ENCODE measurements around the gene FAM9B.
"Not testable (repeated sequence)": the region's sequence is repeated elsewhere in the genome, so short reads cannot be mapped to it uniquely, and the experiment has no call there.

FAM9B gene

DNA sequence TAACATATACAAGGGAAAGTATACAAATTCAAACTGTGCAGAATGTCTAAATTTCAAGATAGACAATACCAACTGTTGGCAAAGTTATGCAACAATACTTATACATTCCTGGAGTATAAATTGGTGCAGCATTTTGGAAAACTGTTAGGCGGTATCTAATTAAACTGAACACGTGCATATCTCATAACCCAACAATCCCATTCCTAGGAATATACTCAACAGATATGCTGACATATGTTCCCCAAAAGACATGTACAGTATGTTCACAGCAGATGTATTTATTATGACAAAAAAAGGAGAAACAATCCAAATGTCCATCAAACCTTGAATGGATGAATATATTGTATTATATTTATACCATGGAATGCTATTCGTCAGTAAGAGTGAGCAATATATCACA, 16.4 kb upstream of the FAM9B start:
- H3K36me3 ChIP-seq (ENCODE audit: control insufficient read depth, insufficient read depth, low read length) = no peaks in the 10 kb centered on the region
- H3K4me1 ChIP-seq (ENCODE audit: control insufficient read depth, insufficient read depth, low read length, poor library complexity, severe bottlenecking) = no peaks in the 10 kb centered on the region
- no peak for DNase-seq
- H3K27ac ChIP-seq (ENCODE audit: insufficient read depth, low read length, poor library complexity, severe bottlenecking) = no peak overlapping the region
- no peak overlapping the region for H3K4me3 ChIP-seq (ENCODE audit: insufficient read depth, low read depth, low read length, poor library complexity, severe bottlenecking)
- no peaks in the 10 kb centered on the region for H3K9me3 ChIP-seq (ENCODE audit: control insufficient read depth, low read length)
- H3K27me3 ChIP-seq (replicated peaks; ENCODE audit: control insufficient read depth, insufficient read depth, low read length, poor library complexity, severe bottlenecking) = no peaks in the 10 kb centered on the region

DNA sequence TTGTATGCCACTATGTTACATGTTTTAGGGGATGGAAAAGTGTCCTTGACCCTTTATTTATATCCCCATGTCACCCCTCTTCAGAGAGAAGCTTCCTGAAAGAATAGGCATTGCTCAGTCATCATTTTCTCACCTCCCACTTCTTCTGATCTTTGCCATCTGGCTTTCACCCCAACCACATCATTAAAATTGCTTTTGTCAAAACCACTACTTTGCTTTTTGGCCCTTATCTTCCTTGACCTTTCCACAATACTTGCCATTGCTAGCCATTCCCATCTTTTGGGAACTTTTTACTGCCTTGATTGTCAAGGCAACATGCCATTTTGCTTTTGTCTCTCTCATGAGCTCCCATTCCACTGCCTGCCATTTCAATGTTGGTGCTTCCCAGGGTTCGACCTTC, 14.9 kb upstream of the FAM9B start:
- Histone ChIP-seq H3K4me3 (ENCODE audit: insufficient read depth, low read depth, low read length, poor library complexity, severe bottlenecking) (no peak overlapping the region), H3K4me1 (ENCODE audit: control insufficient read depth, insufficient read depth, low read length, poor library complexity, severe bottlenecking) (no peaks in the 10 kb centered on the region), H3K27me3 (replicated peaks; ENCODE audit: control insufficient read depth, insufficient read depth, low read length, poor library complexity, severe bottlenecking) (no peaks in the 10 kb centered on the region), H3K36me3 (ENCODE audit: control insufficient read depth, insufficient read depth, low read length) (no peaks in the 10 kb centered on the region), H3K27ac (ENCODE audit: insufficient read depth, low read length, poor library complexity, severe bottlenecking) (no peak overlapping the region), H3K9me3 (ENCODE audit: control insufficient read depth, low read length) (no peaks in the 10 kb centered on the region)
- no peak for DNase-seq

DNA sequence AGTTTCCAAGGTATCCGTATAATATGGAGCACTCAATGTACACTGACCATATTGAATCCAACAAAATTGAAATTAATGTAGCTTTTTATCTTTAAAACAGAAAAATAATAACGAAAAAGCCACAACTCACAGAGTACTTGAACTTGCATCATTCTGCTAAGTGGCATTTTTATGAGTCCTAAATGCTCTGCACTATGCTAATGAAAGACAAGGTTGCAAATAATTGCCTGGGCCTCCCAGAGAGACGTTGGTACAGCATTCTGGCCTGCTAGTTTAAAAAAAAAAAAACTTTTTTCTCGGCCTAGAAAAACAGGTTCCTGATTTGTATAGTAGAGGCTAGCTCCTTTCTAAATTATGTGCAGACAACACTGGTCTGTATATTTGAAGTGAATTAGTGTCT, 4.3 kb upstream of the FAM9B start:
- Histone ChIP-seq H3K27ac (ENCODE audit: insufficient read depth, low read length, poor library complexity, severe bottlenecking) (no peak overlapping the region), H3K9me3 (ENCODE audit: control insufficient read depth, low read length) (no peaks in the 10 kb centered on the region), H3K27me3 (replicated peaks; ENCODE audit: control insufficient read depth, insufficient read depth, low read length, poor library complexity, severe bottlenecking) (no peaks in the 10 kb centered on the region), H3K36me3 (ENCODE audit: control insufficient read depth, insufficient read depth, low read length) (no peaks in the 10 kb centered on the region), H3K4me3 (ENCODE audit: insufficient read depth, low read depth, low read length, poor library complexity, severe bottlenecking) (no peak overlapping the region), H3K4me1 (ENCODE audit: control insufficient read depth, insufficient read depth, low read length, poor library complexity, severe bottlenecking) (no peaks in the 10 kb centered on the region)
- DNase-seq = no peak

DNA sequence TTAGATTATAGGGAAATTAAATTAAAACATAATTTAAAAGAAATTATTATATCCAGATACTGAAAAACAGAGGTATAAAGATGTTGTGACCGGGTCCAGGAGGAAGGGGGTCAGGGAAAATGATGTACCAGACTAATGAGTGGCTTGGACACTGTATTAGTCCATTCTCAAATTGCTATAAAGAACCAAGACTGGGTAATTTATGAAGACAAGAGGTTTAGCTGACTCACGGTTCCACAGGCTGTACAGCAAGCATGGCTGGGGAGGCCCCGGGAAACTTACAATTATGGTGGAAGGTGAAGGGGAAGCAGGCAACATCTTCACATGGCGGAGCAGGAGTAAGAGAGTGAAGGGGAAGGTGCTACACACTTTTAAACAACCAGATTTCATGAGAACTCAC, 3.4 kb upstream of the FAM9B start:
- H3K4me1 ChIP-seq (ENCODE audit: control insufficient read depth, insufficient read depth, low read length, poor library complexity, severe bottlenecking) = no peaks in the 10 kb centered on the region
- no peak overlapping the region for H3K27ac ChIP-seq (ENCODE audit: insufficient read depth, low read length, poor library complexity, severe bottlenecking)
- no peaks in the 10 kb centered on the region for H3K9me3 ChIP-seq (ENCODE audit: control insufficient read depth, low read length)
- no peaks in the 10 kb centered on the region for H3K27me3 ChIP-seq (replicated peaks; ENCODE audit: control insufficient read depth, insufficient read depth, low read length, poor library complexity, severe bottlenecking)
- no peaks in the 10 kb centered on the region for H3K36me3 ChIP-seq (ENCODE audit: control insufficient read depth, insufficient read depth, low read length)
- DNase-seq = no peak
- no peak overlapping the region for H3K4me3 ChIP-seq (ENCODE audit: insufficient read depth, low read depth, low read length, poor library complexity, severe bottlenecking)

DNA sequence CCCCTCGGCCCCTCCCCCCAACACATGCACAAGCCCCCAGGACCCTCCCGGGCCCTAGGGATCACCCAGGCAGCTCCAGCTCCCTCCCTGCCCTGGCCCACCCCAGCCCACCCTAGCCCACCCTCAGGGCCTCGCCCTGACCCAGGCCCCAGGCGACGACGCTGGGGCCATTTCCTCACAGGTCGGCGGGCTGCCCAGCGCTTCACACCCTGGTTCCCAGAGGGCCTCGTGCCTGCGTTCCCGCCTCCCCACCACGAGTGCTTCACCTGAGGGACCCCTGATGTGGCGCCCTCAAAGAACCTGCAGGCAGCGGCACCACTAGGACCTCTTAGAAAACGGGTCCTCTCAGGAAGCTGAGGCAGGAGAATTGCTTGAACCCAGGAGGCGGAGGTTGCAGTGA, 341 bp downstream of the FAM9B start:
- H3K4me1 ChIP-seq (ENCODE audit: control insufficient read depth, insufficient read depth, low read length, poor library complexity, severe bottlenecking) = no peaks in the 10 kb centered on the region
- no peaks in the 10 kb centered on the region for H3K9me3 ChIP-seq (ENCODE audit: control insufficient read depth, low read length)
- no peak for DNase-seq
- H3K36me3 ChIP-seq (ENCODE audit: control insufficient read depth, insufficient read depth, low read length) = no peaks in the 10 kb centered on the region
- H3K27ac ChIP-seq (ENCODE audit: insufficient read depth, low read length, poor library complexity, severe bottlenecking) = no peak overlapping the region
- H3K27me3 ChIP-seq (replicated peaks; ENCODE audit: control insufficient read depth, insufficient read depth, low read length, poor library complexity, severe bottlenecking) = no peaks in the 10 kb centered on the region
- H3K4me3 ChIP-seq (ENCODE audit: insufficient read depth, low read depth, low read length, poor library complexity, severe bottlenecking) = no peak overlapping the region

DNA sequence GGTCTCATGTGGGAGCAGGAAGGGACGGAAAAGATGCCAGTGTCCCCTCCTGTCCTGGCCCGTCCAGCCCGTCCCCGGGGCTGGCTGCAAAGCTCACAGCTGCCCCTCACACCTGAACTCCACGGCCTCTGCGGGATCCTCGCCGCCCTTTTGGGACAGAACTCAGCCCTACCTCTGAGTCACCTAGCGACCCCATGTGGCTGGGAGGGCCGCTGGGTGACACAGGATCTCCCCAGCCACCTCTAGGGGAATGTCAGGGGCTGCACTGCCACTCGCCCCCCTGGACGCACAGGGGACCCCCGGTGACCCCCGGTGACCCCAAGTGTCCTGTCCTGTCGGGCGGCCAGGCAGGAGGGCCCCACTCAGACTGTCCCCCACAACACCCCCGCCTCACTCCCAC, 748 bp downstream of the FAM9B start:
- no peaks in the 10 kb centered on the region for H3K9me3 ChIP-seq (ENCODE audit: control insufficient read depth, low read length)
- H3K36me3 ChIP-seq (ENCODE audit: control insufficient read depth, insufficient read depth, low read length) = no peaks in the 10 kb centered on the region
- H3K4me1 ChIP-seq (ENCODE audit: control insufficient read depth, insufficient read depth, low read length, poor library complexity, severe bottlenecking) = no peaks in the 10 kb centered on the region
- H3K4me3 ChIP-seq (ENCODE audit: insufficient read depth, low read depth, low read length, poor library complexity, severe bottlenecking) = no peak overlapping the region
- no peaks in the 10 kb centered on the region for H3K27me3 ChIP-seq (replicated peaks; ENCODE audit: control insufficient read depth, insufficient read depth, low read length, poor library complexity, severe bottlenecking)
- no peak overlapping the region for H3K27ac ChIP-seq (ENCODE audit: insufficient read depth, low read length, poor library complexity, severe bottlenecking)
- DNase-seq = no peak

DNA sequence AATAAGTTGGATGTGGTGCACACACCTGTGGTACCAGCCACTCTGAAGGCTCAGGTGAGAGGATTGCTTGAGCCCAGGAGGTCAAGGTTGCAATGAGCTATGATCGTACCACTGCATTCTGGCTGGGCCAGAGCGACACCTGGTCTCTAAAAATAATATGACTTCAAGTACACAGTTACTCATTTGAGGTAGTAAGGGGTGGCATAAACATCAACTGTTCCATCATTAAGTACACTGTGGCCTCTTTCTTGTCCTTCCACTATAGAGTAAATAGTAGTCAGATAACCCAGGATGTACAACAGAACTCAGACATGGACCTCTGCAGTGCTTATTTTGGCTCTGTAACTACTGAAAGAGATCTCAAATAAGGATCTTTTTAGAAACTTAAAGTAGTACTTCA, 10.6 kb downstream of the FAM9B start:
- DNase-seq = no peak
- H3K36me3 ChIP-seq (ENCODE audit: control insufficient read depth, insufficient read depth, low read length) = no peaks in the 10 kb centered on the region
- no peaks in the 10 kb centered on the region for H3K4me1 ChIP-seq (ENCODE audit: control insufficient read depth, insufficient read depth, low read length, poor library complexity, severe bottlenecking)
- H3K27me3 ChIP-seq (replicated peaks; ENCODE audit: control insufficient read depth, insufficient read depth, low read length, poor library complexity, severe bottlenecking) = no peaks in the 10 kb centered on the region
- H3K9me3 ChIP-seq (ENCODE audit: control insufficient read depth, low read length) = no peaks in the 10 kb centered on the region
- no peak overlapping the region for H3K4me3 ChIP-seq (ENCODE audit: insufficient read depth, low read depth, low read length, poor library complexity, severe bottlenecking)
- no peak overlapping the region for H3K27ac ChIP-seq (ENCODE audit: insufficient read depth, low read length, poor library complexity, severe bottlenecking)

DNA sequence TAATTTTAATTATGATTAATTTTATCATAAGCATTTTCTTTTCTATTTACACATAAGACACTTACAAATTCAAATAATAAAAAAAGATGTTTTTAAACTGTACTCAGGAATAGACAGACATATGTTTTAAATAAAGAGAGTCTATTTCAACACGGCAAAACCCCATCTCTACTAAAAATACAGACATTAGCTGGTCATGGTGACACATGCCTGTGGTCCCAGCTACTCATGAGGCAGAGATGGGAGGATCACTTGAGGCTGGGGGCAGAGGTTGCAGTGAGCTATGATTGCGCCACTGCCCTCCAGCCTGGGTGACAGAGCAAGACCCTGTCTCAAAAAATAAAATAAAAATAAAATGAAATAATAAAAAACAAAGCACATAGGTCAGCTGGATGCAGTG, 14.8 kb downstream of the FAM9B start:
- no peaks in the 10 kb centered on the region for H3K4me1 ChIP-seq (ENCODE audit: control insufficient read depth, insufficient read depth, low read length, poor library complexity, severe bottlenecking)
- no peaks in the 10 kb centered on the region for H3K9me3 ChIP-seq (ENCODE audit: control insufficient read depth, low read length)
- H3K27ac ChIP-seq (ENCODE audit: insufficient read depth, low read length, poor library complexity, severe bottlenecking) = no peak overlapping the region
- H3K4me3 ChIP-seq (ENCODE audit: insufficient read depth, low read depth, low read length, poor library complexity, severe bottlenecking) = no peak overlapping the region
- no peak for DNase-seq
- no peaks in the 10 kb centered on the region for H3K27me3 ChIP-seq (replicated peaks; ENCODE audit: control insufficient read depth, insufficient read depth, low read length, poor library complexity, severe bottlenecking)
- H3K36me3 ChIP-seq (ENCODE audit: control insufficient read depth, insufficient read depth, low read length) = no peaks in the 10 kb centered on the region

DNA sequence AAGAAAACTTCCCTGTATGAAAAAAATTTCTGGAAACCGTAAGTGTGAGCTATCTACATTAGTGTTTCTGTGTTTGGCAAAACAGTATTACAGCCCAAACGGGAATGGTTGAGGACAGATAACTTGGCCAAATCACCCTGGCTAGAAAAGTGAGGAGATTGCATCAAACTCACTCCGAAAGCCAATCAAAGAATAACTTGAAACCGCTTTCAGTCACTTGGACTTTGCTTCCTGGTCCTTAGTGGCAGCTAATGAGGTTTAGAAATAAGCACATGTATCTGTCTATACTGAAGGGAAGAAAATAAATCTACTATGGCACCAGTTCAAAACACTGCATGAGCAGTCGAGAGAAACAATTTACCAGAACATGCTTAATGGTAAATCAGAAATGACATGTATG, 15.6 kb downstream of the FAM9B start:
- not testable (repeated sequence) for H3K27me3 ChIP-seq (replicated peaks; ENCODE audit: control insufficient read depth, insufficient read depth, low read length, poor library complexity, severe bottlenecking); H3K4me3 ChIP-seq (ENCODE audit: insufficient read depth, low read depth, low read length, poor library complexity, severe bottlenecking); DNase-seq; H3K27ac ChIP-seq (ENCODE audit: insufficient read depth, low read length, poor library complexity, severe bottlenecking); H3K4me1 ChIP-seq (ENCODE audit: control insufficient read depth, insufficient read depth, low read length, poor library complexity, severe bottlenecking); H3K9me3 ChIP-seq (ENCODE audit: control insufficient read depth, low read length); H3K36me3 ChIP-seq (ENCODE audit: control insufficient read depth, insufficient read depth, low read length)

DNA sequence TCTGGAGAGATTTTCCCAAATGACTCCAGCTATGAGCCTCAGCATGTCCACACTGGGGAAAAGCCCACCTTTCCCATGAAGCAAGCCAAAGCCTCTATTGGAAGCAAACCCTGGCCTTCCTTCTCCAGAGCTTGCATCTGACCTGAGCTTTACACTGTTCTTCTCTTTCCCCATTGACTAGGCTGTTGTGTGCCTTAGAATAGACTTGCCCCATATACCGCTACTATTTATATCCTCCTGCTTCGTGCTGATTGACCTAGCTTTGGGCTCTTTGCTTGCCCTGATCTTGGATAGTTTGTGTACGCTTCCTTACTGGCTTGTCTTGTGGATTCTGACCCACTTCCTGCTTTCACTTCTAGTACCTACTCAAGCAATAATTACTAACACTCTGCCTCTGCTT, 30.9 kb downstream of the FAM9B start:
- H3K4me3 ChIP-seq (ENCODE audit: insufficient read depth, low read depth, low read length, poor library complexity, severe bottlenecking) = no peak overlapping the region
- H3K36me3 ChIP-seq (ENCODE audit: control insufficient read depth, insufficient read depth, low read length) = no peaks in the 10 kb centered on the region
- DNase-seq = no peak
- no peaks in the 10 kb centered on the region for H3K9me3 ChIP-seq (ENCODE audit: control insufficient read depth, low read length)
- H3K27me3 ChIP-seq (replicated peaks; ENCODE audit: control insufficient read depth, insufficient read depth, low read length, poor library complexity, severe bottlenecking) = no peaks in the 10 kb centered on the region
- H3K4me1 ChIP-seq (ENCODE audit: control insufficient read depth, insufficient read depth, low read length, poor library complexity, severe bottlenecking) = no peaks in the 10 kb centered on the region
- no peak overlapping the region for H3K27ac ChIP-seq (ENCODE audit: insufficient read depth, low read length, poor library complexity, severe bottlenecking)

DNA sequence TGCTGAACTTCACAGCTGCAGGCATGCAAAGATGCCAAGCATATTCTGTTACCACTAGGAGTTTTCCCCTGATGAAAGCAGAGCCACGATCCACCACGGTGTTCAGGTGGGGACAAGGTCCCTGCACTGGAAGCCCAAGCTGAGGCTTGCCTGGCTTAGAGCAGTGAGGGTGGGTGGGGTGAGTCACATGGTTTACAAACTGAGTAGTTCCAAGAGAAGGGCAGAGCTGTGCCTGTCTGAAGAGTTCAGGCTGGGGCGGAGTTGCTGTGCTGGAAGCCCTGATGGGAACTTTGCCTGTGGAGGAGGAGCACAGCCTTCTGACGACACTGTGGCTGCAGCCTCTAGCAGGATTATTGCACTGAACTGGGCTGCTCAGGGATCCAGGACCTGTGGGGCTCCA, 45.5 kb downstream of the FAM9B start:
- H3K4me3 ChIP-seq (ENCODE audit: insufficient read depth, low read depth, low read length, poor library complexity, severe bottlenecking) = no peak overlapping the region
- H3K27me3 ChIP-seq (replicated peaks; ENCODE audit: control insufficient read depth, insufficient read depth, low read length, poor library complexity, severe bottlenecking) = no peaks in the 10 kb centered on the region
- H3K9me3 ChIP-seq (ENCODE audit: control insufficient read depth, low read length) = no peaks in the 10 kb centered on the region
- no peak for DNase-seq
- no peak overlapping the region for H3K27ac ChIP-seq (ENCODE audit: insufficient read depth, low read length, poor library complexity, severe bottlenecking)
- H3K36me3 ChIP-seq (ENCODE audit: control insufficient read depth, insufficient read depth, low read length) = no peaks in the 10 kb centered on the region
- peaks cover 12% of the 10 kb centered on the region for H3K4me1 ChIP-seq (ENCODE audit: control insufficient read depth, insufficient read depth, low read length, poor library complexity, severe bottlenecking)

Measured in effector memory CD4-positive, alpha-beta T cell (primary cell).